HG02943 (cell line): ENCODE measurements around the gene LONP2.
A peak's percentile ranks its signal among the peaks of the same experiment; 100 is the strongest.
"Not testable (repeated sequence)": the region's sequence is repeated elsewhere in the genome, so short reads cannot be mapped to it uniquely, and the experiment has no call there.

Experiments
- ATAC-seq: cut with Tn5 transposase; IDR thresholded peaks from one replicate; pipeline ENCODE4 v1.9.1; 2021; ENCODE audit warnings: mild to moderate bottlenecking, low read depth, moderate library complexity; ENCODE audit not compliant: unreplicated experiment

LONP2 gene

DNA sequence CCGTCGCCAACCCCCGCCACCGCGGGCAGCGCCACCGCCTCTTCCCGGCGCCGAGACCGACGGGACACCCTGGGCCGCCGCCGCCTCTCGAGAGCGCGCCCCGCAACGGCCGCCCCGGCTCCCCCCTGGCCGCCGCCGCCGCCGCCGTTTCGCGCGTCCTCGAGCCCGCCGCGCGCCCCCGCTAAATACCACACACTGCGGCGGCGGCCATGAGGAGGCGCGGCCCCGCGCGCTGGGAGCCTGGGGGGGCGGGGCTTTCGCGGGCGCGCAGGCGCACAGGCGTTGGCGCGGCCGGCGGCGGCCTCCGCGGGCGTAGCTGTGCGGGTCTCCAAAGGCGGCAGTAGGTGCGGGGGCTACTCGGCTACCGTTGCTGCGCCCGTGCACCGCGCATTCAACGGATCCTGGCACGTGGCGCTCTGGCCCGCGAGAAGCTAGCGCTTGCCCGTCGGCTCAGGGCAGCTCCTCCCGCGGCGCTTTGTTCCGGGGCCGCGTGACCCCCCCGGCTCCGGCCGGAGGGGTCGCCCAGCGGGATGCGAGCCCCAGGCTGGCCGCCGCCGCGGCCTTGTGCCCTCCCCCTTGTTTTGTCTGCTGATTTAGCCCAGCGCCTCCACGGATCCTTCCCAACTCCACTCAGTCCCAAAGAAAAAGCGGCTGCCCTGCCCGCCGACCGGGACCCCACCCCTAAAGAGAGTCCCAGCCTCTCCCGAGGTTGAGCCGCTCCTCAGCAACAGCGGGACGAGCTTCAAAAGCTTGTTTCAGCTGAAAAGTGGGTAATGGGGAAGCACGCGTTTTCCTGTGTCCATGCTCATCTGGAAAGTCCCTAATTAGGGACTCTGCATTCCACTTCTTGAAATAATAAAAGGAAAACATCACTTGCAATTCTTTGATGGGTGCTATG, 141.4 kb downstream of the LONP2 start, which contains the start of gene SIAH1:
TSS of gene SIAH1 (minus strand) at position 161 of the 898 bp plus-strand sequence. CDS start 22,985 bp downstream, outside the sequence.
- peak; percentile 52 for ATAC-seq

DNA sequence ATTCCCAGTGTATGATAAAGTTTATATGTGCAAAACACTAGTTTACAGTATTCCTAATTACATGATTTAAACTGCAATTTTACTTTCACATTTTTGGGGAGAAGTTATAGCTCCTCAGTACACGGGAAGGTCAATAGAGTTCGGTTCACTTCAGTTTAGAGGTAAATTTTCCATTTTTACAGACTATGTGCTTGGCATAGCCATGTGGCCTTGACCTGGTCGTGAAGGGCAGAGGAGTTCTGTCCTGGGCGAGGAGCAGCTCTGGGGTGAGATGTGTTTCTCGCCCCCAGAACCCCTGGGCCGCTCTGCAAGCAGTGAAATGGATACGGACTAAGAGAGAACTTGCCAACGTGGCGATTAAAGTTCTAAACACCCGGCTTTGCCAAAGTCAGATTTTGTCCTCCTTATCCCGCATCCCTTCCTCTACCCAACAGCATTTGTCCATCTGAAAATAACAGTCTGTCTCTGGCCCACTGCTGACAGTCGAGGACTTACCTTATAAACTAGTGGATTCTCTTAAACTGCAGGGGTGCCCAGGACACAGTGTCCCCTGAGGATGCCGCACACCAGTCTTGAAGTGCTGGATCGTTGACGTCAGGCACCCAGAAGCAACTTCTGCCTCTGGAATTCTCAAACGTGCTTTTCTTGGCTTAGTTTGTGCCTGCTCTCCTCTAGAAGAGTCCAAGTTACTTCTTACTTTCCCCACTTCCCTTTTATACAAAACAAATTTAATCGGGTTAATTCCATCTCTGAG, 142.6 kb downstream of the LONP2 start:
- no peak for ATAC-seq

DNA sequence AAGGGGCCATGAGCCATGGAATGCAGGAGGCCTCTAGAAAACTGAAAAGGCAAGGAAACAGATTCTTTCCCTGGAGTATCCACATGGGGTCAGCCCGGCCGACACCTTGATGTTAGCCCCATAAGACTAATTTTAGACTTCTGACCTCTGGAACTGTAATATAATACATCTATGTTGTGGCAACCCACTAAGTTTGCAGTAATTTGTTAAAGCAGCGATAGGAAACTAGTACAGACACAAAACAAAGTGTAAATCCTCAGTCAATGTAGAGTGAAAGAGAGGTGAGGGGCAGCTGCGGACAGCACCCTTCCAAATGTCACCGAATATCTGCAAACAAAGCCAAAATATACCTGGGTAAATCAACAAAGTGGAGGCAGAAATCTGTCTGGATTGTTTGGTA, 148.3 kb downstream of the LONP2 start:
- no peak for ATAC-seq

DNA sequence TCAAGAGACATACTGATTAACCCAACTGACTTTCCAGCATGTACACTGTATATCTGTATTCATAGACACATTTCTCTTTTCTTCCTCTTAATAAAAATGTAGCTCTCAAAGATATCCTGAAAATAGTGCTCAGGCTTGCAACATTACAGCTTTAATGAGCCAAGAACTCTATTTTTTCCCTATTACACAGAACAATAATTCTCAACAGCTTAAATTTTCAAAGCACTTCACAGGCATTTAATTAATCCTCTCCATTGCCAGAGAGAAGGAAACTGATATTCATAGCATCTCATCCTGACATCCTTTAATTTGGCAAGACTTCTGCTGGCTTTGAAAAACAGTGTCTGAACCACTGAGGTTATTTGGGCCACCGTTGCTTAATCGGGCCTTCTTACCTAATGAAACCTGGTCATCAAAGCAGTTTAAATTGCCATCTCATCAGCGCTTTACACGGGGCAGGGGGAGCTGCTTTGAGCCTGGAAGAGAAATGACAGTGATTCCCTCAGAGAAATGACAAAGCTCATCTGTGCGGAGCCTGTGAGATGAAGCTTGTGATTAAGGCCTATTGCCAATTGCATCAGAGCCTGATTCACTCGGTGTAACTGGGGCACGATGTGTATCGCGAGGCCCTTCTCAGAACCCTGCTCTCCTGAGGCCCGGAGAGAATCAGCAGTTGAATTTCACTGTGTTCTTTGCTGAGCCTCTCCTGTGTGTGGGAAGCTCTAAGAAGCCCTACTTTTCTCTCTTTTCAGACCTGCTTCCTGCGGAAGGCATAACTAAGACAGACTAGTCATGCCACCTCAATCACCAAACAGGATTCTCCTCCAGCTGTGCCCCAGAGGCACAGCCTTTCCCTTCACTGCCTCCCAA, 149.6 kb downstream of the LONP2 start:
- no peak for ATAC-seq

DNA sequence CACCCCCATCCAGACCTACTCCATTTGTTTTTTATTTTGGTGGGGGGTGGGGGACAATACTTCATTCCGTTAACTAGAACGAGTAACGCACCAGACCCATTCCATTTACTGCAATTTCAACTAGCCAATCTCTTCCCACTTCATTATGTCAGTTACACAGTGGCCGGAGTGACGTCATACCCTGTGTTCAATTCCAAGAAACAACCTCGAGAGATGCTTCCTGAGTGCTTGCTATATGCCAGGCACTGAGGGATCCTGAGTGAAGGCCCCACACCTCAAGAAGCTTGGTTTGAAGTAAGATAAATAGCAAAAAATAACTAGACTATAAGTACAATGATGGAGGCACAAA, 150.2 kb downstream of the LONP2 start:
- no peak for ATAC-seq

DNA sequence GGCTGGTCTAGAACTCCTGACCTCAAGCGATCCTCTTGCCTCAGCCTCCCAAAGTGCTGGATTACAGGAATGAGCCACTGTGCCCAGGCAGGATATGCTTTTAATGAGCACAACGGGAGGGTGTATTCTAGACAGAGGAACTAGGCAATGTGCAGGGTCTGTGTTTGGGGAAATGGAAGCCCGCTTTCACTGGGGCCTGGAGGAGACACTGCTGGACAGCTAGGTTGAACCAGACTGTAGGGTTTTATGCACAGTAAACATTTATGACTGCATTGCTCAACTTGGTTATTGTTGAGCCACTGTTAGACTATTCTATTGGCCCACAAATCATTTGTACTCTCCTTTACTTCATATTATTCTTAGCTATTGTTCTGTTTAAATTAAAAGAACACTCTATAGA, 151.3 kb downstream of the LONP2 start:
- ATAC-seq = no peak

DNA sequence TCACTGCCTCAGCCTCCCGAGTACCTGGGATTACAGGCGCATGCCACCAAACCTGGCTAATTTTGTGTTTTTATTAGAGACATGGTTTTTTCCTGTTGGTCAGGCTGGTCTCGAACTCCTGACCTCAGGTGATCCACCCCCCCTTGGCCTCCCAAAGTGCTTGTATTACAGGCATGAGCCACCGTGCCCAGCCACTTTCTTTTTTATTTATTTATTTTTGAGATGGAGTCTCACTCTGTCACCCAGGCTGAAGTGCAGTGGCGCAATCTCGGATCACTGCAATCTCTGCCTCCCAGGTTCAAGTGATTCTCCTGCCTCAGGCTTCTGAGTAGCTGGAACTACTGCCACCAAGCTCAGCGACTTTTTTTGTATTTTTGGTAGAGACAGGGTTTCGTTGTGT, 158.4 kb downstream of the LONP2 start:
- not testable (repeated sequence) for ATAC-seq

DNA sequence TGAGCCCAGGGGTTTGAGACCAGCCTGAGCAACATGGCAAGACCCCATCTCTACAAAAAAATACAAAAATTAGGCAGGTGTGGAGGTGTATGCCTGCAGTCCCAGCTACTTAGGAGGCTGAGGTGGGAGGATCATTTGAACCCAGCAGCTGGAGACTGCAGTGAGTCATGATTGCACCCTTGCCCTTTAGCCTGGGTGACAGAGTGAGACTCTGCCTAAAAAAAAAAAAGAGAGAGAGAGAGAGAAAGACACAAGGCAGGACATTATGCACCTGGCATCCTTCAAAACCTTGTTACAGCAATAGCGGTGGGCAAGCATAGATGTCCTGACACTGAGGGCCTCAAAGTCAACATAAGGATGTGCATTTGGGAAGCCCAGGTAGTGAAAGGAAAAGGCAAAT, 161.1 kb downstream of the LONP2 start:
- ATAC-seq = no peak

DNA sequence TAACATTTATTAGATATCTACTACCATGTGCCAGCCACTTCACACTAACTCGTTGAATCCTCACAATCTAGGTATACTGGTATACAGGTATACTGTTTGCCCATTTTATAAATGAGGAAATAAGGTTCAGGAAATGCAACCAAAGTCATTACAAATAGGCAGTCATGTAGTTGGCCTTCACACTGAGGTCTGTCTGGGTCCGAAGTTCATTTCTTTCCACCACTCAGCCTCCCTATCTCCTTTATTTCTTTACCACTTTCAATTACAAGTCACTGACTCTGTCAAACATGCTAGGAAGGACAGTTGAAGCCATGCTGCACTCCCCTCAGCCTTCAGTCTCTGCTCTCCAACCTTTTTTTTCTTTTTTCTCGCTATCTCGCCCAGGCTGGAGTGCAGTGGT, 161.8 kb downstream of the LONP2 start:
- ATAC-seq = no peak
